HG03097 (cell line): ENCODE results near the gene RAB38.

Source experiments
- ATAC-seq: cut with Tn5 transposase; IDR thresholded peaks from one replicate; pipeline ENCODE4 v1.9.1; 2021; ENCODE audit not compliant: unreplicated experiment, low FRiP score

RAB38 gene

GRCh38 chr11:88171982-88172381 is 3.3 kb downstream of the RAB38 start:
- ATAC-seq, result no peak

- ATAC-seq, result no peak
These were observed 4.6 kb downstream of the RAB38 start for GRCh38 chr11:88170673-88171072.

- no peak for ATAC-seq
These were observed 5.4 kb downstream of the RAB38 start for GRCh38 chr11:88169881-88170280.

- ATAC-seq, result no peak
These were observed 5.8 kb downstream of the RAB38 start for GRCh38 chr11:88169471-88169870.

GRCh38 chr11:88167853-88168252 is 7.4 kb downstream of the RAB38 start:
- ATAC-seq, result no peak

GRCh38 chr11:88164806-88165585 is 10.2 kb downstream of the RAB38 start:
- ATAC-seq, result no peak

GRCh38 chr11:88164320-88164719 is 10.9 kb downstream of the RAB38 start:
- ATAC-seq, result no peak

- ATAC-seq, result no peak
These were observed 17.2 kb downstream of the RAB38 start for GRCh38 chr11:88158081-88158480.

GRCh38 chr11:88157370-88157769 is 17.9 kb downstream of the RAB38 start:
- ATAC-seq, result no peak

GRCh38 chr11:88152381-88152780 is 22.9 kb downstream of the RAB38 start:
- no peak for ATAC-seq

GRCh38 chr11:88151709-88152265 is 23.5 kb downstream of the RAB38 start:
- no peak for ATAC-seq

- ATAC-seq, result no peak
These were observed 29.1 kb downstream of the RAB38 start for GRCh38 chr11:88146106-88146505.

GRCh38 chr11:88139865-88140264 is 35.4 kb downstream of the RAB38 start:
- no peak for ATAC-seq

GRCh38 chr11:88131764-88132470 is 43.3 kb downstream of the RAB38 start:
- ATAC-seq, result peak; percentile 68

GRCh38 chr11:88122956-88123355 is 52.3 kb downstream of the RAB38 start:
- ATAC-seq, result no peak

GRCh38 chr11:88119561-88119960 is 55.7 kb downstream of the RAB38 start:
- ATAC-seq, result no peak

- ATAC-seq, result no peak
These were observed 57.9 kb downstream of the RAB38 start for GRCh38 chr11:88117281-88117858.

GRCh38 chr11:88115828-88116755 is 59.2 kb downstream of the RAB38 start:
- no peak for ATAC-seq

GRCh38 chr11:88114486-88115045 is 60.7 kb downstream of the RAB38 start:
- no peak for ATAC-seq

GRCh38 chr11:88106666-88107065 is 68.6 kb downstream of the RAB38 start:
- ATAC-seq, result no peak
